OCI-LY7 (cell line): ENCODE data around the gene SBF2. TPM values are rescaled to one million over a fixed set of nuclear protein-coding genes. Genes with fewer than 3 reads are reported as not detected.
"Not testable (repeated sequence)": the region's sequence is repeated elsewhere in the genome, so short reads cannot be mapped to it uniquely, and the experiment has no call there.

Source experiments
- BruUV-seq: library from RNA; stranded (reverse); fragments of 400-500 nt; replicated peaks from 2 replicates; lab custom pipeline; 2021; lab: Mats Ljungman, UMichigan
- CTCF ChIA-PET: fragments of 300-600 bp; sonication (Branson Sonifier 250); formaldehyde crosslinking; loops from one replicate; lab custom pipeline; 2022; ENCODE audit warnings: antibody characterized with exemption; ENCODE audit not compliant: unreplicated experiment; lab: Charles Lee
- POLR2A ChIA-PET: fragments of 300-600 bp; sonication (Branson Sonifier 250); formaldehyde crosslinking; loops from one replicate; lab custom pipeline; 2022; ENCODE audit warnings: antibody characterized with exemption; lab: Charles Lee
- DNase-seq: peaks from one replicate; pipeline ENCODE4 v3.0.0-alpha.2; 2015; ENCODE audit warnings: low spot score
- H2AFZ ChIP-seq: fragments of 200-600 bp; sonication (generic), shearing (Covaris generic); 2 replicates; pipeline ENCODE4 v1.6.1; 2014; ENCODE audit warnings: mild to moderate bottlenecking, antibody characterized with exemption, low read length, moderate library complexity
- H3K27ac ChIP-seq: fragments of 200-600 bp; sonication (generic); 2 replicates; pipeline ENCODE4 v1.5.1; 2014; ENCODE audit warnings: mixed run types, low read depth, mild to moderate bottlenecking, moderate library complexity, low read length, inconsistent platforms; ENCODE audit not compliant: poor library complexity, severe bottlenecking
- H3K36me3 ChIP-seq: fragments of 200-600 bp; sonication (generic); 2 replicates; pipeline ENCODE4 v1.6.1; 2014; ENCODE audit warnings: mild to moderate bottlenecking, antibody characterized with exemption, low read length, moderate library complexity, mixed read lengths; ENCODE audit not compliant: insufficient read depth
- H3K4me1 ChIP-seq: fragments of 200-600 bp; sonication (generic); 2 replicates; pipeline ENCODE4 v1.5.1; 2014; ENCODE audit warnings: mild to moderate bottlenecking, low read length; ENCODE audit not compliant: insufficient read depth, poor library complexity, severe bottlenecking
- H3K4me2 ChIP-seq: fragments of 200-600 bp; sonication (generic); 2 replicates; pipeline ENCODE4 v1.6.1; 2014; ENCODE audit warnings: mild to moderate bottlenecking, low read length
- H3K4me3 ChIP-seq: fragments of 200-600 bp; sonication (generic); 2 replicates; pipeline ENCODE4 v1.5.1; 2014; ENCODE audit warnings: mild to moderate bottlenecking, low read depth, low read length; ENCODE audit not compliant: poor library complexity, severe bottlenecking
- H3K79me2 ChIP-seq: fragments of 200-600 bp; sonication (generic); 2 replicates; pipeline ENCODE4 v1.6.1; 2016; ENCODE audit warnings: low read depth, mild to moderate bottlenecking, low read length, moderate library complexity, mixed read lengths; ENCODE audit not compliant: insufficient read depth
- H3K9me2 ChIP-seq: fragments of 200-600 bp; sonication (generic); 2 replicates; pipeline ENCODE4 v1.6.1; 2016; ENCODE audit warnings: mild to moderate bottlenecking, low read length, mixed read lengths; ENCODE audit not compliant: insufficient read depth
- H3K9me3 ChIP-seq: fragments of 200-600 bp; sonication (generic); 2 replicates; pipeline ENCODE4 v1.6.1; 2014; ENCODE audit warnings: mild to moderate bottlenecking, mixed run types, low read length, mixed read lengths
- H4K20me1 ChIP-seq: fragments of 200-600 bp; sonication (generic); 2 replicates; pipeline ENCODE4 v1.6.1; 2014; ENCODE audit warnings: mild to moderate bottlenecking, antibody characterized with exemption, low read length, moderate library complexity, mixed read lengths; ENCODE audit not compliant: insufficient read depth
- CTCF ChIP-seq: fragments of 200-600 bp; sonication (generic); conservative IDR thresholded peaks from 2 replicates; pipeline ENCODE4 v1.5.1; 2014; ENCODE audit warnings: mild to moderate bottlenecking, antibody characterized with exemption, low read length, moderate library complexity, mixed read lengths
- EZH2phosphoT487 ChIP-seq: fragments of 200-600 bp; sonication (generic); IDR thresholded peaks from 2 replicates; pipeline ENCODE4 v1.6.1; 2018; ENCODE audit warnings: low read depth, borderline replicate concordance, mild to moderate bottlenecking, mixed run types, antibody characterized with exemption, low read length, moderate library complexity, mixed read lengths
- intact Hi-C: fragments of 100-400 bp; cut with micrococcal nuclease; formaldehyde crosslinking; loops from one replicate; pipeline ENCODE4 v1.10.0; 2022; ENCODE audit not compliant: unreplicated experiment
- total RNA-seq, 2 experiments: library from RNA; depleted of rRNA in 1 of 2; stranded (reverse); fragments of >200 nt in 1 of 2; shearing (Covaris generic) in 1 of 2; gene quantifications; 2 replicates each; pipeline ENCODE4 v1.2.3, GENCODE V29; 2014 to 2022

The SBF2 gene
- total RNA-seq, 2 experiments from 2014 or later = 12.9 to 14.3 TPM

GRCh38 chr11:9745411-9746211 lies 548.4 kb downstream of the SBF2 start:
- Histone ChIP-seq H3K9me2 (no peaks in the 10 kb centered on the region), H3K79me2 (peaks cover 43% of the 10 kb centered on the region; the same call in 1 of the 2 replicates), H3K27ac (peak overlapping the region; percentile 96), H3K9me3 (0 out of 2 replicates have a peak, but pooled peaks cover 3% of the 10 kb centered on the region), H3K4me2 (peak overlapping the region; percentile 68), H4K20me1 (no peaks in the 10 kb centered on the region), H3K36me3 (peaks cover 78% of the 10 kb centered on the region), H3K4me3 (peak overlapping the region; percentile 47), H2AFZ (no peak overlapping the region), H3K4me1 (peaks cover 63% of the 10 kb centered on the region)
- CTCF ChIA-PET = interaction anchor here (0.8 kb wide), 1 partner anchor 8 kb away, joined by 3 read pairs; no protein-coding TSS in a partner anchor
- TF ChIP-seq EZH2phosphoT487 (no peak), CTCF (no peak)
- POLR2A ChIA-PET = interaction anchor here (0.6 to 7.9 kb wide), 24 partner anchors 9 to 172 kb away, joined by 3 to 53 read pairs (median 4); partner anchors contain the start of genes SWAP70 and WEE1
- peak; percentile 74 for DNase-seq
- BruUV-seq = no TSS peak
- intact Hi-C loops = loop anchor here (1.0 to 5.0 kb wide), 3 partner anchors 53 to 172 kb away; partner anchors contain the start of gene WEE1

- peaks cover 79% of the 10 kb centered on the region for H3K36me3 ChIP-seq
- intact Hi-C loops, H3K9me2 ChIP-seq, H3K9me3 ChIP-seq, BruUV-seq, H4K20me1 ChIP-seq, DNase-seq, H2AFZ ChIP-seq, H3K4me3 ChIP-seq: not testable (repeated sequence)
- CTCF ChIA-PET = interaction anchor here (0.7 kb wide), 1 partner anchor 226 kb away, joined by 6 read pairs; no protein-coding TSS in a partner anchor
- 0 out of 2 replicates have a peak overlapping the region, but pooled peaks have one; percentile 13 for H3K4me2 ChIP-seq
- POLR2A ChIA-PET = interaction anchor here (0.9 to 7.9 kb wide), 2 partner anchors 21 to 52 kb away, joined by 3 to 53 read pairs; no protein-coding TSS in a partner anchor
- H3K27ac ChIP-seq = peak overlapping the region; percentile 96
- peaks cover 60% of the 10 kb centered on the region; the same call in 1 of the 2 replicates for H3K79me2 ChIP-seq
- H3K4me1 ChIP-seq = peaks cover 80% of the 10 kb centered on the region
Measured at GRCh38 chr11:9743512-9743911, 550.5 kb downstream of the SBF2 start.

- Histone ChIP-seq H3K79me2 (peaks cover 58% of the 10 kb centered on the region; the same call in 1 of the 2 replicates), H3K4me2 (no peak overlapping the region), H4K20me1 (no peaks in the 10 kb centered on the region), H2AFZ (no peak overlapping the region), H3K4me1 (peaks cover 80% of the 10 kb centered on the region), H3K36me3 (peaks cover 77% of the 10 kb centered on the region), H3K27ac (peak overlapping the region; percentile 94), H3K9me2 (no peaks in the 10 kb centered on the region), H3K4me3 (no peak overlapping the region), H3K9me3 (peaks cover 3% of the 10 kb centered on the region; the same call in 1 of the 2 replicates)
- ChIA-PET POLR2A (interaction anchor here (0.6 to 1.6 kb wide), 4 partner anchors 8 to 229 kb away, joined by 3 to 4 read pairs (median 3); no protein-coding TSS in a partner anchor), CTCF (no interaction called here)
- TF ChIP-seq EZH2phosphoT487 (no peak), CTCF (no peak)
- intact Hi-C loops = no loop called here
- BruUV-seq = TSS peak; percentile 8
- no peak for DNase-seq
Measured at GRCh38 chr11:9741260-9741659, 552.8 kb downstream of the SBF2 start.
